ENCODE results near the gene CDK11A.

GRCh38 chr1:1763657-1764621, 39.8 kb upstream of the CDK11A start:
- TF ChIP-seq CTCF (IDR thresholded peaks at IDR 0.05) = no peak
- TF ChIP-seq EP300 (IDR thresholded peaks at IDR 0.05) = no peak
- no peak for TF ChIP-seq POLR2A (IDR thresholded peaks at IDR 0.05; ENCODE audit: low read depth)

Data from esophagus muscularis mucosa (tissue), 4 donors.